Measurements from ENCODE around the gene DNMBP.

DNMBP gene

DNA sequence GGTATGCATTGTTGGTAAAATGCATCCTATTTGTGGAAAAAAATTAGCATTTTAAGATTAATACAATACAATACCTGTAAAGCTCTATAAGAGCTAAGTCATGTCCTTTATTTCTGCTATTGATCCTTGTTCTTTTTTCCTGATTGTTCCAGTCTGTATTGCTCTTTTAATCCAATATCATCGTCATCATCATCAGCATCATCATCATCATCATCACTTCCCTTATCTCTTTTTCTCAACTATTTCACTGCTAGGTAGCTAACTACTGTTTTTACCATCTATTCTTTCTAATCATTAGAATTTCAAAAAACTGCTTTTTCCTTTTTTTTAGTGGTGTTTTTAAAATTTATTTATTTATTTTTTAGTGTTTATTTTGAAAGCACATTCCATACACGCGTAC, 156.1 kb downstream of the DNMBP start:
- Histone ChIP-seq H3K9ac (ENCODE audit: low read length) (no peak overlapping the region), H3F3A (ENCODE audit: insufficient read depth, low read length) (no peaks in the 10 kb centered on the region), H3K9me3 (replicated peaks; ENCODE audit: insufficient read depth, low read length) (no peaks in the 10 kb centered on the region), H2AFZ (ENCODE audit: low read length) (no peak overlapping the region), H3K27ac (ENCODE audit: low read length) (no peak overlapping the region), H3K36me3 (replicated peaks; ENCODE audit: insufficient read depth, low read length) (no peaks in the 10 kb centered on the region), H4K20me1 (ENCODE audit: insufficient read depth, low read length) (no peaks in the 10 kb centered on the region), H3K4me3 (ENCODE audit: low read length) (no peak overlapping the region), H3K27me3 (replicated peaks; ENCODE audit: insufficient read depth, low read length) (no peaks in the 10 kb centered on the region), H3K4me2 (ENCODE audit: low read depth, low read length) (no peak overlapping the region), H3K4me1 (ENCODE audit: low read length) (no peaks in the 10 kb centered on the region), H3K79me2 (ENCODE audit: low read length) (no peaks in the 10 kb centered on the region), H3K9me2 (replicated peaks; ENCODE audit: insufficient read depth, low read length) (no peaks in the 10 kb centered on the region)
- TF ChIP-seq, protein P1, sequence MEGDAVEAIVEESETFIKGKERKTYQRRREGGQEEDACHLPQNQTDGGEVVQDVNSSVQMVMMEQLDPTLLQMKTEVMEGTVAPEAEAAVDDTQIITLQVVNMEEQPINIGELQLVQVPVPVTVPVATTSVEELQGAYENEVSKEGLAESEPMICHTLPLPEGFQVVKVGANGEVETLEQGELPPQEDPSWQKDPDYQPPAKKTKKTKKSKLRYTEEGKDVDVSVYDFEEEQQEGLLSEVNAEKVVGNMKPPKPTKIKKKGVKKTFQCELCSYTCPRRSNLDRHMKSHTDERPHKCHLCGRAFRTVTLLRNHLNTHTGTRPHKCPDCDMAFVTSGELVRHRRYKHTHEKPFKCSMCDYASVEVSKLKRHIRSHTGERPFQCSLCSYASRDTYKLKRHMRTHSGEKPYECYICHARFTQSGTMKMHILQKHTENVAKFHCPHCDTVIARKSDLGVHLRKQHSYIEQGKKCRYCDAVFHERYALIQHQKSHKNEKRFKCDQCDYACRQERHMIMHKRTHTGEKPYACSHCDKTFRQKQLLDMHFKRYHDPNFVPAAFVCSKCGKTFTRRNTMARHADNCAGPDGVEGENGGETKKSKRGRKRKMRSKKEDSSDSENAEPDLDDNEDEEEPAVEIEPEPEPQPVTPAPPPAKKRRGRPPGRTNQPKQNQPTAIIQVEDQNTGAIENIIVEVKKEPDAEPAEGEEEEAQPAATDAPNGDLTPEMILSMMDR (IDR thresholded peaks at IDR 0.05; ENCODE audit: low read length), result no peak
- TF ChIP-seq EZH2phosphoT487 (IDR thresholded peaks at IDR 0.05; ENCODE audit: low read length) (no peak), EZH2 (optimal IDR thresholded peaks at IDR 0.05; ENCODE audit: low read depth, low read length) (no peak)
- no peak for DNase-seq

DNA sequence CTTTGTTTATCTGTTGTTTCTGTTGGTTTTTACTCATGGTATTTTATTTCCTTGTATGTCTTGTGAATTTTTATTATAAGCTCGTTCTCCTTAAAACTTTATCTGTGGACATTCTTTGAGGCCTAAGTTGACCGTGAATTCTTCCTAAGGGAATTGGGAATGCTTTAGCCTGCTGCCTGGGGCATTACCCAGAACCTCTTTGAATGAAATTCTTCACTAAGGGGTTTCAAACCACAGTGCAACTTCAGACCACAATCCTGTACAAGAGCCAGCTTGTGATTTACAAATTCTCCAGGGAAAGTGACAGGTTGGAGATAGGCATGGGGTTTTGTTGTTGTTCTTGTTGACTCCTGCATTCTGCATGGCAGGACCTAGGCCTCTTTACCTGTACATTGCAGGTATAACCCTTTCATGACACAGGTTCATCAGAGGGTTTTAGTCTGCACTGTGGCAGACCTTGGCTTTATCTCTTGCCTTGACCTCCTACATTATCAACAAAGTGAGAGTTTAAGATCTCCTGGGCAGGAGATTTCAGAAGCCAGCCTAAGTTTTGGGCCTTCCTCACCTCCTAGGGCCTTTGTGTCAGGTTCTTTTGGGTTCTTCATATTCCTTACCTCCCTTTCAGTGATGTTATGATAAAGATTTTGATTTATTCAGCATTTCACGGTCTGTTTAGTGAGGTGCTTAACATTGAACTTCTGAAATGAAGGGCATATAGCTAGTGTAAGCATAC, 157.1 kb downstream of the DNMBP start:
- DNase-seq, result no peak
- H3K27ac ChIP-seq (ENCODE audit: low read length), result no peak overlapping the region
- no peak overlapping the region for H3K9ac ChIP-seq (ENCODE audit: low read length)

DNA sequence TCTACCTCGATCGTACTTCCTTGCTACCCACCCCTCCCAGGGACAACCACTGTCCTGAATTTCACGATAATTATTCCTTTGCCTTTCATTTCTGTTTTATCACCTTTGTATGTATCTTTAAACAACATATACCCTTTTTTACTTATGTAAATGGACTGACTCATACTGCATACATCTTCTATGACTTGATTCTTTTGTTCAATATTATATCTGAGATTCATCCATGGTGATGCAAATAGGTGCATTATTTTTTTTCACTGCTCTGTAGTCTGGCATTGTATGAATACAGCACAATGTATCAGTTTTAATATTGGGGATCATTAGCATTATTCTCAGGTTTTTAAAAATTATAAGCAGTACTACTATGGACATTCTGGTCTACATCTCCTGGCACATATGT, 157.9 kb downstream of the DNMBP start:
- no peaks in the 10 kb centered on the region for H4K20me1 ChIP-seq (ENCODE audit: insufficient read depth, low read length)
- no peaks in the 10 kb centered on the region for H3K27me3 ChIP-seq (replicated peaks; ENCODE audit: insufficient read depth, low read length)
- no peak overlapping the region for H3K4me2 ChIP-seq (ENCODE audit: low read depth, low read length)
- no peaks in the 10 kb centered on the region for H3F3A ChIP-seq (ENCODE audit: insufficient read depth, low read length)
- H3K9me2 ChIP-seq (replicated peaks; ENCODE audit: insufficient read depth, low read length), result no peaks in the 10 kb centered on the region
- no peak overlapping the region for H3K27ac ChIP-seq (ENCODE audit: low read length)
- no peaks in the 10 kb centered on the region for H3K36me3 ChIP-seq (replicated peaks; ENCODE audit: insufficient read depth, low read length)
- no peak overlapping the region for H3K9ac ChIP-seq (ENCODE audit: low read length)
- H3K79me2 ChIP-seq (ENCODE audit: low read length), result no peaks in the 10 kb centered on the region
- H3K9me3 ChIP-seq (replicated peaks; ENCODE audit: insufficient read depth, low read length), result no peaks in the 10 kb centered on the region
- TF ChIP-seq EZH2 (optimal IDR thresholded peaks at IDR 0.05; ENCODE audit: low read depth, low read length) (no peak), EZH2phosphoT487 (IDR thresholded peaks at IDR 0.05; ENCODE audit: low read length) (no peak)
- TF ChIP-seq, protein P1 (IDR thresholded peaks at IDR 0.05; ENCODE audit: low read length), result no peak
- H2AFZ ChIP-seq (ENCODE audit: low read length), result no peak overlapping the region
- DNase-seq, result no peak
- H3K4me3 ChIP-seq (ENCODE audit: low read length), result no peak overlapping the region
- H3K4me1 ChIP-seq (ENCODE audit: low read length), result no peaks in the 10 kb centered on the region

More for the DNA sequence above, 157.1 kb downstream of the DNMBP start:
- Histone ChIP-seq H3F3A (ENCODE audit: insufficient read depth, low read length) (no peaks in the 10 kb centered on the region), H4K20me1 (ENCODE audit: insufficient read depth, low read length) (no peaks in the 10 kb centered on the region), H3K9me3 (replicated peaks; ENCODE audit: insufficient read depth, low read length) (no peaks in the 10 kb centered on the region), H3K27me3 (replicated peaks; ENCODE audit: insufficient read depth, low read length) (no peaks in the 10 kb centered on the region), H3K79me2 (ENCODE audit: low read length) (no peaks in the 10 kb centered on the region), H2AFZ (ENCODE audit: low read length) (no peak overlapping the region), H3K36me3 (replicated peaks; ENCODE audit: insufficient read depth, low read length) (no peaks in the 10 kb centered on the region), H3K4me3 (ENCODE audit: low read length) (no peak overlapping the region), H3K9me2 (replicated peaks; ENCODE audit: insufficient read depth, low read length) (no peaks in the 10 kb centered on the region), H3K4me2 (ENCODE audit: low read depth, low read length) (no peak overlapping the region), H3K4me1 (ENCODE audit: low read length) (no peaks in the 10 kb centered on the region)
- TF ChIP-seq, protein P1 (IDR thresholded peaks at IDR 0.05; ENCODE audit: low read length), result no peak
- TF ChIP-seq EZH2 (optimal IDR thresholded peaks at IDR 0.05; ENCODE audit: low read depth, low read length) (no peak), EZH2phosphoT487 (IDR thresholded peaks at IDR 0.05; ENCODE audit: low read length) (no peak)
